Fibroblast of gingiva (primary cell): ENCODE measurements around the gene PFKFB3.
"Not testable (repeated sequence)": the region's sequence is repeated elsewhere in the genome, so short reads cannot be mapped to it uniquely, and the experiment has no call there.

Experiments
- DNase-seq: peaks from one replicate; pipeline ENCODE4 v3.0.0-alpha.2; 2011; ENCODE audit warnings: low read depth

PFKFB3 gene

GRCh38 chr10:6202098-6202683 is 541 bp upstream of the PFKFB3 start:
- DNase-seq = no peak

GRCh38 chr10:6203331-6204062 is 765 bp downstream of the PFKFB3 start:
- DNase-seq = peak; percentile 59

- DNase-seq = no peak
Observed at GRCh38 chr10:6204063-6204340, 1.3 kb downstream of the PFKFB3 start.

- peak; percentile 71 for DNase-seq
Observed at GRCh38 chr10:6204341-6205191, 1.8 kb downstream of the PFKFB3 start.

- DNase-seq = not testable (repeated sequence)
Observed at GRCh38 chr10:6206486-6206885, 3.8 kb downstream of the PFKFB3 start.

GRCh38 chr10:6207658-6208057 is 4.9 kb downstream of the PFKFB3 start:
- peak; percentile 30 for DNase-seq

- no peak for DNase-seq
Observed at GRCh38 chr10:6208799-6209235, 6.1 kb downstream of the PFKFB3 start.

GRCh38 chr10:6211341-6211670 is 8.6 kb downstream of the PFKFB3 start:
- DNase-seq = no peak

GRCh38 chr10:6211671-6212635 is 9.2 kb downstream of the PFKFB3 start:
- peak; percentile 55 for DNase-seq

GRCh38 chr10:6212806-6213205 is 10.1 kb downstream of the PFKFB3 start:
- DNase-seq = no peak

GRCh38 chr10:6213257-6213905 is 10.6 kb downstream of the PFKFB3 start:
- DNase-seq = no peak

GRCh38 chr10:6213908-6214307 is 11.2 kb downstream of the PFKFB3 start:
- DNase-seq = no peak

- no peak for DNase-seq
Observed at GRCh38 chr10:6214612-6215011, 11.9 kb downstream of the PFKFB3 start.

GRCh38 chr10:6215241-6215640 is 12.5 kb downstream of the PFKFB3 start:
- no peak for DNase-seq

- DNase-seq = no peak
Observed at GRCh38 chr10:6215683-6216484, 13.2 kb downstream of the PFKFB3 start.

GRCh38 chr10:6216916-6217315 is 14.2 kb downstream of the PFKFB3 start:
- no peak for DNase-seq

GRCh38 chr10:6217611-6218010 is 14.9 kb downstream of the PFKFB3 start:
- no peak for DNase-seq

- DNase-seq = peak; percentile 32
Observed at GRCh38 chr10:6218692-6219493, 16.2 kb downstream of the PFKFB3 start.

- DNase-seq = no peak
Observed at GRCh38 chr10:6219494-6219836, 16.7 kb downstream of the PFKFB3 start.
